Left hindlimb (tissue), 1 donor: Measurements from ENCODE around the gene TLCD1.
"Not testable (repeated sequence)": the region's sequence is repeated elsewhere in the genome, so short reads cannot be mapped to it uniquely, and the experiment has no call there.

Experiments
- DNase-seq: peaks from one replicate; pipeline ENCODE4 v3.0.0-alpha.2; 2018

The TLCD1 gene

DNA sequence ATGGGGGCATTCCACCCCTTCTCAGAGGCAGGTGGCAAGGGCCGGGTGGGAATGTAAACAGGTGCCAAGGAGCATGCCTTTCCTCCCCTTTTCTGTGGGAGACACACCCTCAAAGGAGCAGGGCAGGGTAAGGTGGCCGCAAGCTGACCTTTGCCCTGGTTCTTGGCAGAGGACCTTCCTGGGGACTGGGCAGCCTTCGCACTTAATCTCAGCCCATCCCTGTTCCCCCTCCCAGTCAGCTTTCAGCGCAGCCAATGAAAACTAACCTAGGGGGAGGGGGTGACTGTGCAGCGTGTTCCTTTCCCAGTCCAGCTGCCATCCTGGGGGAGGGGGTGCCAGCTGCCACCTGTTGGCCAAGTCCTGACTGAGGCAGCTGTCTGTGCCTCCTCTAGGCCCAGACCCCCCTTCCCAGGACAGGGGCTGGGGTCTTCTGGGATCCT, 20.6 kb upstream of the TLCD1 start:
- DNase-seq, result peak; percentile 79

- DNase-seq, result peak; percentile 36
Measured at GRCh38 chr17:28745786-28746411, 19.9 kb upstream of the TLCD1 start.

GRCh38 chr17:28744972-28745785, 19.1 kb upstream of the TLCD1 start:
- peak; percentile 83 for DNase-seq

DNA sequence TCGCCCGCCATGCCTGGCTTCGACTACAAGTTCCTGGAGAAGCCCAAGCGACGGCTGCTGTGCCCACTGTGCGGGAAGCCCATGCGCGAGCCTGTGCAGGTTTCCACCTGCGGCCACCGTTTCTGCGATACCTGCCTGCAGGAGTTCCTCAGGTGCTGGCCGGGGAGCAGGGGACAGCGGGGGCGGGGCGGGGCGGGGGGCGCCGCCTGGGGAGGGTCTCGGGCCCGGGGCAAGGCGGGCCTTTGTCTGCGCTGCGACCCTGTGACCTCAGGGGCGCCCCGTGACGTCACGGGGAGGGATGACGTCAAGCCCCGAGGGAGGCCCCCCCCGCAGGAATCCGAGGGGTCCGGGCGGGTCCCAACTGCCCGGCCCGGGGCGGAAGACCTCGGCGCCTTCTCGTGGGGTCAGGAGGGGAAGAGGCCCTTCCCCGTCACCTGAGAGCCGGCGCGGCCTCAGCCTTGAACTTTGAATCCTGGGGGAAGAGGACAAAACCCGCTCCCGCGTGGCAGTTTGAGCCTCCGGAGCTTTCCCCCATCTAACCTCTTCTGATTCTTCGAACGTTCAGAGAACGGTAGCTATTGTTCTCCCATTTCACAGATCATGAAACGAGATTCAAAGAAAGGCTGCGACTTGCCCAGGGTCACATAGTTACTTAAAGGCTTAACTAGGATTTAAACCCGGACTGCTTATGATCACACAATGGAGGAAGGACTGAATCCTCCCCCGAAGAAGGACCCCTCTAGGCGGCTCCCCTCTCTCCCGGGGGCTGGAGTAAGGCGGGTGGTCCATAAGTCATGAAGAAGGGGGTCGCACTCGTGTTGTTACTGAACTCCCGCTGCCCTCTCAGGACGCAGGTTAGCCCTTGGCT, 18.3 kb upstream of the TLCD1 start:
- peak; percentile 83 for DNase-seq

DNA sequence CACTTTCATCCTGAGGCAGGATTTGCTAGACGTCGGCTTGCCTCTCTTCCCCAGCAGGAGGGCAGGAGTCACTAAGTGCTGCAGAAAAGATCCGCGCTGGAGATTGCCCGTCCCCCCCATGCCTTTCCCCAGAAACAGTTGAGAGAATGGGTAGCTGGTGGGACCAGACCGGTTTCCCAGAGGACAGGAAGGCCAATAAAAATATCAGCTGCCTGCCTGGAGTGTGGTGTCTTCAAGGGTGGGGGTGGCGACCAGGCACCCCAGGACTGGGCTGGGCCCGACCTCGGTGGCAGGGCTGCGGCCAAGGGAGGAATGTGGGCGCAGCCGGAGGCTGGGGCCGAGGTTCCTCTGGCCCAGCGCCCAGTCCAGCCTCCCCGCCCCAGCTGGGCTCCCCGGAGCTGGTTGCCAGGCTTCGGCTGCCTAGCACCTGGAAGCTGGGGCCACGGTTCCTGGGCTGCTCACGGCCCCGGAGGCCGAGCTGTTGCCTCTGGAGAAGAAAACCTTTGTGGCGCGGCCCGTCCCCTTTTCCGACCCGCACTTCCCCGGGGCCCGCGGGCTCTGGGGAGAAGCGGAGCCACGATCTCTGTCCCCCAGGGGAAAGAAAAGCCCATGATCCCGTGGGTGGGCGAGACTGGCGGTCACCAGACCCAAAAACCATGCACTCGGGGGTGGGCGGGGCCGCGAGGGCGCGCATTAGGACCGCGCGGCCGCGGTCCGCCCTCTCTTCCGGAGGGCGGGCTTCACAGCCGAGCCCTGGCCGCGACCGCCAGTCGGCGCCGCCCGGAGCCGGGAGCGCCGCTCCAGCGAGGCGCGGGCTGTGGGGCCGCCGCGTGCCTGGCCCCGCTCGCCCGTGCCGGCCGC, 17.4 kb upstream of the TLCD1 start, which contains the start of gene TRAF4:
TSS of gene TRAF4 (plus strand) at position 769 of the 861 bp plus-strand sequence. CDS start 102 bp downstream, outside the sequence.
- DNase-seq, result peak; percentile 88

DNA sequence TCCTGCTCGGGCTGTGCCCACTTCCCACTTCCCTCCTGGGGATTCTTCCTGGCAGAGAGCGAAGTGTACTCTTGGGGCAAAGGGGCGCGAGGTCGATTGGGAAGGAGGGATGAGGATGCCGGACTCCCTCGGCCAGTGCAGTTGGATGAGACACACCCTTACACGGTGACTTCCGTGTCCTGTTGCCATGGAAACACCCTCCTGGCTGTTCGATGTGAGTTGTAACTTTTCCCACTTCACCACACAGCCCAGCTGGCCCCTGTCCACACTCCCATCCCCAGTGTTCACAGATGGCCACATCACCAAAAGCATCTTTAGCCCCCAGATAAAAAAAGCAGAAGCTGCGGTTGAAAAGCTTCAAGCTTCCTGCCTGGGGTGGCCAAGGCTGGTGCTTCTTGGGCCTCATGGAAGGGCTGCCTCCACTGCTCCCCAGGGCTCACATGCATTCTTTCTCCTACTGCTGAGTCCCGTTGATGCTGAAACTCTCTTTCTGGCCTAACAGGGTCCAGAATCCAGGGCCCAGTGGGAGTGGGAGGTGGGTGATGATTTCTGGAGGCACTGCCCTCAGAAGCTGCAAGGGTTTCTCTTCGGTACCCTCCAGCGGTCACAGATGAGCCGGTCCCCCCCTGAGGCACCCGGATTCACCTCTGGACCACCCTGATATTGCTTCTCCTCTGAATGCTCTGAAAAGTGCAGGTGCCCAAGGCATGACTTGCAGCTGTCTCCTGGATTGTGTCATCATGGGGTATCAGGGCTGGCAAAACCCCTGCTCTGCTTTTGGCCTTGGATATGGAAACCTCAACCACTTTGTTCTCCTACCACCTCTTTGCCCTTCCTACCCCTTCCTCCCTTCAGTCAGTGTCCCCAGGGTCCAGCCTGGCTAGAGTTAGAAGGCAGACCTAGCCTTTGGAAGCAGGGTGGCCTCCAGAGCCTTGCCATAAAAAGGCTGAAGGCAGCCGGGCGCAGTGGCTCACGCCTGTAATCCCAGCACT, 15.6 kb upstream of the TLCD1 start:
- no peak for DNase-seq

GRCh38 chr17:28740406-28741357, 14.6 kb upstream of the TLCD1 start:
- DNase-seq, result no peak

GRCh38 chr17:28738680-28739384, 12.8 kb upstream of the TLCD1 start:
- DNase-seq, result no peak

- DNase-seq, result peak; percentile 20
Measured at GRCh38 chr17:28737770-28738679, 12.0 kb upstream of the TLCD1 start.

DNA sequence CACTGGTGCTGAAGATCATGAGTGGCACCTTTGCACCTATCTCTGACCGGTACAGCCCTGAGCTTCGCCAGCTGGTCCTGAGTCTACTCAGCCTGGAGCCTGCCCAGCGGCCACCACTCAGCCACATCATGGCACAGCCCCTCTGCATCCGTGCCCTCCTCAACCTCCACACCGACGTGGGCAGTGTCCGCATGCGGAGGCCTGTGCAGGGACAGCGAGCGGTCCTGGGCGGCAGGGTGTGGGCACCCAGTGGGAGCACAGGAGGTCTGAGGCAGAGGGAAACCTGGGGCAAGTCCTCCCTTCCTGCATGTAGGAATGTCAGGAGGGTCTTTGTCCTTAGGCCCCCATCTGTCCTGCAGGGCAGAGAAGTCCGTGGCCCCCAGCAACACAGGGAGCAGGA, 11.3 kb upstream of the TLCD1 start:
- DNase-seq, result no peak

DNA sequence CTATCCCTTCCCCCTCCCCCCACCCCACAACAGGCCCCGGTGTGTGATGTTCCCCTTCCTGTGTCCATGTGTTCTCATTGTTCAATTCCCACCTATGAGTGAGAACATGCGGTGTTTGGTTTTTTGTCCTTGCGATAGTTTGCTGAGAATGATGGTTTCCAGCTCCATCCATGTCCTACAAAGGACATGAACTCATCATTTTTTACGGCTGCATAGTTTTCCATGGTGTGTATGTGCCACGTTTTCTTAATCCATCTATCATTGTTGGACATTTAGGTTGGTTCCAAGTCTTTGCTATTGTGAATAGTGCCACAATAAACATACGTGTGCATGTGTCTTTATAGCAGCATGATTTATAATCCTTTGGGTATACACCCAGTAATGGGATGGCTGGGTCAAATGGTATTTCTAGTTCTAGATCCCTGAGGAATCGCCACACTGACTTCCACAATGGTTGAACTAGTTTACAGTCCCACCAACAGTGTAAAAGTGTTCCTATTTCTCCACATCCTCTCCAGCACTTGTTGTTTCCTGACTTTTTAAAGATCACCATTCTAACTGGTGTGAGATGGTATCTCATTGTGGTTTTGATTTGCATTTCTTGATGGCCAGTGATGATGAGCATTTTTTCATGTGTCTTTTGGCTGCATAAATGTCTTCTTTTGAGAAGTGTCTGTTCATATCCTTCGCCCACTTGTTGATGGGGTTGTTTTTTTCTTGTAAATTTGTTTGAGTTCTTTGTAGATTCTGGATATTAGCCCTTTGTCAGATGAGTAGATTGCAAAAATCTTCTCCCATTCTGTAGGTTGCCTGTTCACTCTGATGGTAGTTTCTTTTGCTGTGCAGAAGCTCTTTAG, 10.1 kb upstream of the TLCD1 start:
- not testable (repeated sequence) for DNase-seq

GRCh38 chr17:28735242-28735722, 9.2 kb upstream of the TLCD1 start:
- DNase-seq, result no peak

DNA sequence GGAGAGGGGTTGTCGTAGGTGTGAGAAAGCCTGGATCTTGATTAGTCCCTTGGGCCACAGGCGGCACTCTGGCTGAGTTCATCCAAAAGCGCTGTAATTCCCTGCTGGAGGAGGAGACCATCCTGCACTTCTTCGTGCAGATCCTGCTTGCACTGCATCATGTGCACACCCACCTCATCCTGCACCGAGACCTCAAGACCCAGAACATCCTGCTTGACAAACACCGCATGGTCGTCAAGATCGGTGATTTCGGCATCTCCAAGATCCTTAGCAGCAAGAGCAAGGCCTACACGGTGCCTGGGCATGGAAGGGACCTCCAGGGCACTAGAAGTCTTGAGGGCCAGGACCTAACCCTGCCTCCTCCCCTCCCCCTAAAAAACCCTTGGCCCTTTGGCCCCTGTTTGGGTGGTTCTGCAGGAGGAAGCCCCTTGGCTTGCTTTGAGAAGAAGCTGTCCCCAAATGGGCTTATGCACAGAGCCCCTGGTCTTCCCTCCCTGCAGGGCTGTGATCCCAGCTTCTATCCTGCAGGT, 8.7 kb upstream of the TLCD1 start:
- no peak for DNase-seq

DNA sequence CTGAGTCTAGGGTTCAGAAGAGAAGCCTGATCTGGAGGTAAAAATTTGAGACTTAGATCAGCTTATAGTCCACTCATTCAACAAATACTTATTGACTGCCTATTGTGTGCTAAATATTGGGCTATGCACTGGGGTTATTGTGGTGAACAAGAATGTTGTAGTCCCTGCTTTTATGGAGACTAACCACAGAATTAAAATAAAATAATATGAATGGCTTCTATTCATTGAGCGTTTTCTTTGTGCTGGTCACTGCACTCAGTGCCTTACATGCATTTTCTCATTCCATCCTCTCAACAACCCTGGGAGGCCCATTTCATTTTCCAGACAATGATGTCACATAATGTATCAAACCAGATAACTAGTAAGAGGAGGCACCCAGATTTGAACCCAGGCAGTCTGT, 7.3 kb upstream of the TLCD1 start:
- DNase-seq, result no peak

GRCh38 chr17:28729950-28730330, 3.9 kb upstream of the TLCD1 start:
- DNase-seq, result no peak

- DNase-seq, result peak; percentile 97
Measured at GRCh38 chr17:28728364-28729200, 2.5 kb upstream of the TLCD1 start, which contains the start of gene NEK8. NEK8 (plus strand) TSS chr17:28728788; CDS start chr17:28728814, 26 bp downstream.
